ENCODE measurements around the gene ARMC8. TPM values are rescaled to one million over a fixed set of nuclear protein-coding genes. Genes with fewer than 3 reads are reported as not detected.

Gene ARMC8
- total and polyA plus RNA-seq, 7 donors: 25.4 to 92.1 (median 40.1) TPM

GRCh38 chr3:138263104-138263503 is 76.0 kb downstream of the ARMC8 start:
- 41 to 59% (median 42%) methylated on average over 2 of the region's 2 CpGs for WGBS, 3 donors
- H3K36me3 ChIP-seq (ENCODE audit: insufficient read depth in 1 of 2, low read depth in 1 of 2): peaks cover 13 to 70% of the 10 kb centered on the region in 2 donors
- no peaks in the 10 kb centered on the region for H3K27me3 ChIP-seq (ENCODE audit: insufficient read depth in 3 of 3, low read length in 2 of 3)
- H3K4me3 ChIP-seq: no peak overlapping the region
- peak; percentile 13 for TF ChIP-seq CTCF (IDR thresholded peaks at IDR 0.05)
- no peak overlapping the region for H3K27ac ChIP-seq
- no peaks in the 10 kb centered on the region for H3K9me3 ChIP-seq
- DNase-seq: no peak
- H3K4me1 ChIP-seq: no peaks in the 10 kb centered on the region
- peak in 3 of 4 donors; percentile 44 to 74 (median 51) for ATAC-seq
- intact Hi-C loops (cut with DNase I): loop anchor here in 1 of 2 donors (2.0 kb wide), 1 partner anchor 66 kb away; the partner anchor contains the start of gene NME9

DNA sequence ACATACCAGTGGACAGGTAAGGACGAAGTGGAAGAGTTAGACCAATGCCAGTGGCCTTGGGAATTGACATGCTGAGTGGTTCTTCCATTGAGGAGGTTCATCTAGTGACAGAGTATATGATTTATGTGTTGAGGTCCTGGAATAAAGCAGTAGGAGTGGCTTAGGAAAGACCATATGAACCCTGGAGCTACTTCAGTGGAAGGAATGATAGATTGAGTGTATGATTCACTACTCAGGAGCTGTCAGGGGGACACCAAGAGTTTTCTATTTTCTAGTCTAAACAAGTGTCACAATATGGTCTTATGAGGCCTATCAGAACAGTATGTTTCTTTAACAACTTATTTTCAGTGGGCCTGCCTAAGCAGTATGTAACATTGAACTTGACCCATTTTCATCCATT is 78.6 kb downstream of the ARMC8 start:
- WGBS, 3 donors: 92 to 100% (median 93%) methylated on average over 1 of the region's 1 CpG
- no peak overlapping the region for H3K4me3 ChIP-seq

DNA sequence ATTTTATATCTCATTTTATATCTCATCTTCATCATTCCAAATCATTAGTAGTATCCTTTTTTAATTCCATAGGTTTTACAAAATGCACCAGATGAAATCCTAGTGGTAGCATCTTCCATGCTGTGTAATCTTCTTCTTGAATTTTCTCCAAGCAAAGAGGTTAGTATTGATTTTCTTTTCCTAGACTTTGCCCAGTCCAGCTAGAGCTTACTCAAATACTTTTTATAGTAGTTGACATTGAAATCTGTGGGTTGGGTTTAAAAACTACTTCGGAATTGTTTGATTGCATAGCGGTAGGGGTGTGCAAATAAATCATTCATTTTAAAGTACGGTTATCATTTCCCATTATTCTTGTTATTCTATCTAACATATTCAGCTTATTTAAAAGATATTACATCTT is 80.0 kb downstream of the ARMC8 start:
- Histone ChIP-seq H3K27ac (no peak overlapping the region), H3K4me3 (no peak overlapping the region), H3K27me3 (ENCODE audit: insufficient read depth in 3 of 3, low read length in 2 of 3) (no peaks in the 10 kb centered on the region), H3K9me3 (no peaks in the 10 kb centered on the region), H3K4me1 (no peaks in the 10 kb centered on the region), H3K36me3 (ENCODE audit: insufficient read depth in 1 of 2, low read depth in 1 of 2) (peaks cover 10 to 88% of the 10 kb centered on the region in 2 donors)
- 97 to 99% (median 98%) methylated on average over 3 of the region's 3 CpGs for WGBS, 3 donors
- ATAC-seq: no peak
- no peak for DNase-seq
- no peak for TF ChIP-seq CTCF (IDR thresholded peaks at IDR 0.05)
- intact Hi-C loops (cut with DNase I): no loop called here

More for the DNA sequence above, 78.6 kb downstream of the ARMC8 start:
- Histone ChIP-seq H3K9me3 (no peaks in the 10 kb centered on the region), H3K4me1 (no peaks in the 10 kb centered on the region), H3K27me3 (ENCODE audit: insufficient read depth in 3 of 3, low read length in 2 of 3) (no peaks in the 10 kb centered on the region), H3K36me3 (ENCODE audit: insufficient read depth in 1 of 2, low read depth in 1 of 2) (peaks cover 7 to 74% of the 10 kb centered on the region in 2 donors), H3K27ac (no peak overlapping the region)
- DNase-seq (no peak), ATAC-seq (peak in 1 of 4 donors; percentile 34)
- no peak for TF ChIP-seq CTCF (IDR thresholded peaks at IDR 0.05)
- intact Hi-C loops (cut with DNase I): no loop called here

DNA sequence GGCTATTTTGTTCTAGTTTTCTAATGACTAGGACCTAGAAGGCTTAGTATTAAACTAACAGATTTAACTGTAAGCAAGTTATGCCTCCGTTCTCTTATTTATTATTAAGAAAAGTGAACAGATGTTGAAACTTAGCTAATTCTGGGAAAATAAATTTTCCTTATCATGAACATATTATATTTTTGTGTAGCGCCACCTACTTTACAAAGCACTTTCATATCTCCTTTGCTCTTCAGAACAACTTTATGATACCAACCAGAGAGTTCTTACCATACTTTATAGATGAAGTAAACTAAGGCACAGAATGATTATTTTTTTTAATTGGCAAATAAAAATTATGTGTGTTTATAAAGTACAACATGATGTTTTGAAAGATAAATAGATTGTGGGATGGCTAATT is 83.1 kb downstream of the ARMC8 start:
- ATAC-seq: no peak
- Histone ChIP-seq H3K4me3 (no peak overlapping the region), H3K27me3 (ENCODE audit: insufficient read depth in 3 of 3, low read length in 2 of 3) (no peaks in the 10 kb centered on the region), H3K4me1 (no peaks in the 10 kb centered on the region), H3K9me3 (no peaks in the 10 kb centered on the region), H3K36me3 (ENCODE audit: insufficient read depth in 1 of 2, low read depth in 1 of 2) (peaks cover 17 to 99% of the 10 kb centered on the region in 2 donors), H3K27ac (no peak overlapping the region)
- 87 to 97% (median 88%) methylated on average over 2 of the region's 2 CpGs for WGBS, 3 donors
- no peak for TF ChIP-seq CTCF (IDR thresholded peaks at IDR 0.05)
- intact Hi-C loops (cut with DNase I): no loop called here
- DNase-seq: no peak

DNA sequence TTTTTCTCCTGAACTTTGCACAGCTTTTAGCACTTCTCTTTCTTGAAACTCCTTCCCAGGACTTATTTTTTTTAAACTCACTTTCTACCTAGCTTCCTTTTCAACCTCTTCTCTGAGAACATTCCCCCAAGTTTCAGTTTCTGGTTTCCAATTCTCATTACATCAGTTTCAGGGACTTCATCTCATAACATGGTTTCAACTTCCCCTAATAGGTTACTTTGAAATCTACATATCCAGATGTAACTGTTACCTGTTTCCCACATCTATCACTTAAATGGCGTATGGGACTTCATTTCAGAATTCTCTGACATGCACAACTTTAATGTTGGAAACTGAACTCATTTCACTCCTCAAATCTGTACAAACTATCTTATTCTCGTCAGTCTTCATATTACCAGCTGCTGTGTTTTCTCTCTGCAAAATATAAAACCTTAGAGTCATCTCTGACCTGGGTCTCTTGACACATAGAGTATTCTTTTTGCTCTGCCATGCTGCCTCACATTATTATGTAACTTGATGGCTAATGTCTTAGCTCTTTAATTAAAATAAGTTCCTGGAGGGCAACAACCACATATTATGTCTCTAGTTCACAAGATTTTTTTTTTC is 84.2 kb downstream of the ARMC8 start:
- H3K27me3 ChIP-seq (ENCODE audit: insufficient read depth in 3 of 3, low read length in 2 of 3): no peaks in the 10 kb centered on the region
- H3K27ac ChIP-seq: no peak overlapping the region
- no peak for TF ChIP-seq CTCF (IDR thresholded peaks at IDR 0.05)
- H3K4me3 ChIP-seq: no peak overlapping the region
- WGBS, 3 donors: 95 to 98% (median 98%) methylated on average over 2 of the region's 2 CpGs
- DNase-seq (no peak), ATAC-seq (no peak)
- intact Hi-C loops (cut with DNase I): no loop called here
- no peaks in the 10 kb centered on the region for H3K9me3 ChIP-seq
- H3K36me3 ChIP-seq (ENCODE audit: insufficient read depth in 1 of 2, low read depth in 1 of 2): peaks cover 14 to 99% of the 10 kb centered on the region in 2 donors
- no peaks in the 10 kb centered on the region for H3K4me1 ChIP-seq

All from psoas muscle (tissue), 8 donors.